WTC11 (cell line): ENCODE measurements around the gene ZC3H12C. TPM values are rescaled to one million over a fixed set of nuclear protein-coding genes. Genes with fewer than 3 reads are reported as not detected.

Experiments
- ATAC-seq: fragments of 200-7000 bp; cut with Tn5 transposase; 2 replicates; pipeline ENCODE4 v1.10.0; 2021; ENCODE audit warnings: mild to moderate bottlenecking, moderate library complexity
- CTCF ChIA-PET: fragments of 300-600 bp; sonication (Branson Sonifier 250); formaldehyde crosslinking; loops from one replicate; lab custom pipeline; 2021; ENCODE audit warnings: antibody characterized with exemption; lab: Charles Lee
- POLR2A ChIA-PET: fragments of 350-600 bp; sonication (Branson Sonifier 250); formaldehyde crosslinking; loops from one replicate; lab custom pipeline; 2021; ENCODE audit warnings: antibody characterized with exemption; lab: Charles Lee
- DNase-seq: peaks from one replicate; pipeline ENCODE4 v3.0.0; 2021; ENCODE audit warnings: low spot score
- H3K27ac Mint-ChIP-seq: 2 replicates; pipeline ENCODE4 v1.8.0; 2021; ENCODE audit warnings: mixed read lengths
- H3K27me3 Mint-ChIP-seq: 2 replicates; pipeline ENCODE4 v1.8.0; 2021; ENCODE audit warnings: low read depth, mild to moderate bottlenecking, moderate library complexity, mixed read lengths
- H3K36me3 Mint-ChIP-seq: 2 replicates; pipeline ENCODE4 v1.8.0; 2021; ENCODE audit warnings: mixed read lengths
- H3K4me1 Mint-ChIP-seq: 2 replicates; pipeline ENCODE4 v1.8.0; 2022; ENCODE audit warnings: mixed read lengths
- H3K4me3 Mint-ChIP-seq: 2 replicates; pipeline ENCODE4 v1.8.0; 2021; ENCODE audit warnings: mild to moderate bottlenecking, moderate library complexity, mixed read lengths
- H3K9me3 Mint-ChIP-seq: 2 replicates; pipeline ENCODE4 v1.8.0; 2021; ENCODE audit warnings: mixed read lengths
- FOXK1 ChIP-seq: sonication (generic); formaldehyde crosslinking; IDR thresholded peaks from 2 replicates; pipeline ENCODE4 v1.8.0; 2022; ENCODE audit warnings: mild to moderate bottlenecking, moderate library complexity, missing genetic modification reagents
- FOXP1 ChIP-seq: sonication (generic); formaldehyde crosslinking; IDR thresholded peaks from 2 replicates; pipeline ENCODE4 v1.8.0; 2022; ENCODE audit warnings: missing genetic modification reagents, mild to moderate bottlenecking, moderate library complexity, borderline replicate concordance
- MYBL2 ChIP-seq: sonication (generic); formaldehyde crosslinking; IDR thresholded peaks from 2 replicates; pipeline ENCODE4 v1.8.1; 2023; ENCODE audit warnings: mild to moderate bottlenecking, moderate library complexity, missing genetic modification reagents
- NFYB ChIP-seq: sonication (generic); formaldehyde crosslinking; conservative IDR thresholded peaks from 2 replicates; pipeline ENCODE4 v1.8.0; 2022; ENCODE audit warnings: low read depth, missing genetic modification reagents
- NR1H2 ChIP-seq: sonication (generic); formaldehyde crosslinking; IDR thresholded peaks from 2 replicates; pipeline ENCODE4 v1.9.0; 2021; ENCODE audit warnings: mild to moderate bottlenecking, moderate library complexity, missing genetic modification reagents
- SMAD3 ChIP-seq: sonication (generic); formaldehyde crosslinking; IDR thresholded peaks from 2 replicates; pipeline ENCODE4 v1.8.0; 2022; ENCODE audit warnings: missing genetic modification reagents, mild to moderate bottlenecking, borderline replicate concordance
- total RNA-seq: library from RNA; stranded (reverse); gene quantifications from 3 replicates; pipeline ENCODE4 v1.2.3, GENCODE V29; 2021
- TF ChIP-seq, protein P1 (sequence below): sonication (generic); formaldehyde crosslinking; IDR thresholded peaks from 2 replicates; pipeline ENCODE4 v1.8.1; 2023; ENCODE audit warnings: mild to moderate bottlenecking, moderate library complexity, missing genetic modification reagents
- TF ChIP-seq, protein P2 (sequence below): sonication (generic); formaldehyde crosslinking; IDR thresholded peaks from 2 replicates; pipeline ENCODE4 v1.8.0; 2022; ENCODE audit warnings: missing genetic modification reagents
- TF ChIP-seq, protein P3 (sequence below): fragments of 250-450 bp; sonication (Bioruptor Pico); IDR thresholded peaks from 2 replicates; pipeline ENCODE4 v2.1.2; 2022; ENCODE audit warnings: mild to moderate bottlenecking, moderate library complexity
- TF ChIP-seq, protein P4 (sequence below): fragments of 250-450 bp; sonication (Bioruptor Pico); IDR thresholded peaks from 2 replicates; pipeline ENCODE4 v1.9.0; 2021; ENCODE audit warnings: mild to moderate bottlenecking

The ZC3H12C gene
- total RNA-seq, 1 experiment from 2014 or later = 2.4 TPM

DNA sequence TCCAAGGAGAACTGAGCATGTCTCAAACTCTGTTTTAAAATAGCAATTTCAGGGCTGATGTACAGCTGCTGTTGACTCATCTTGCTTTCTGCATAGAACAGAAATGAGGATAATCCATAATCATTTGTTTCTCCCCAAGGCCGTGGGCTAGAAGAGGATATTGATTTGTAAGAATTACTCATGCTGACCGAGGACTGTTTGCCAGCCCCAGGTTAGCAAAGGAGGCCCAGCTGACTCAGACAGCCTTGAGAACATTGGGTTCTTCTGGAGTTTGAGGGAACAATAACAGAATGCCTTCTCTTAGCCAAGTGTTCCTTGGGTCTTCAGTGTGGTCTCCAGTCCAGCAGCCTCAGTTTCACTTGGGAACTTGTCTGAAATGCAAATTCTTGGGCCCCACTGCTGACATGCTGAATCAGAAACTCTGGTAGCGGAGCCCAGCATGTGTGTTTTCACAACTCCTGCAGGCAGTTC lies 92.0 kb downstream of the ZC3H12C start:
- Mint-ChIP-seq H3K4me3 (no peak overlapping the region), H3K4me1 (peaks cover 27% of the 10 kb centered on the region), H3K27me3 (peaks cover 4% of the 10 kb centered on the region; the same call in 1 of the 2 replicates), H3K36me3 (no peaks in the 10 kb centered on the region), H3K27ac (no peak overlapping the region), H3K9me3 (no peaks in the 10 kb centered on the region)
- ATAC-seq (no peak), DNase-seq (no peak)
- TF ChIP-seq, protein P1, sequence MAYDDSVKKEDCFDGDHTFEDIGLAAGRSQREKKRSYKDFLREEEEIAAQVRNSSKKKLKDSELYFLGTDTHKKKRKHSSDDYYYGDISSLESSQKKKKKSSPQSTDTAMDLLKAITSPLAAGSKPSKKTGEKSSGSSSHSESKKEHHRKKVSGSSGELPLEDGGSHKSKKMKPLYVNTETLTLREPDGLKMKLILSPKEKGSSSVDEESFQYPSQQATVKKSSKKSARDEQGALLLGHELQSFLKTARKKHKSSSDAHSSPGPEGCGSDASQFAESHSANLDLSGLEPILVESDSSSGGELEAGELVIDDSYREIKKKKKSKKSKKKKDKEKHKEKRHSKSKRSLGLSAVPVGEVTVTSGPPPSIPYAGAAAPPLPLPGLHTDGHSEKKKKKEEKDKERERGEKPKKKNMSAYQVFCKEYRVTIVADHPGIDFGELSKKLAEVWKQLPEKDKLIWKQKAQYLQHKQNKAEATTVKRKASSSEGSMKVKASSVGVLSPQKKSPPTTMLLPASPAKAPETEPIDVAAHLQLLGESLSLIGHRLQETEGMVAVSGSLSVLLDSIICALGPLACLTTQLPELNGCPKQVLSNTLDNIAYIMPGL (CRISPR knock-in tag) = no peak
- TF ChIP-seq, protein P2, sequence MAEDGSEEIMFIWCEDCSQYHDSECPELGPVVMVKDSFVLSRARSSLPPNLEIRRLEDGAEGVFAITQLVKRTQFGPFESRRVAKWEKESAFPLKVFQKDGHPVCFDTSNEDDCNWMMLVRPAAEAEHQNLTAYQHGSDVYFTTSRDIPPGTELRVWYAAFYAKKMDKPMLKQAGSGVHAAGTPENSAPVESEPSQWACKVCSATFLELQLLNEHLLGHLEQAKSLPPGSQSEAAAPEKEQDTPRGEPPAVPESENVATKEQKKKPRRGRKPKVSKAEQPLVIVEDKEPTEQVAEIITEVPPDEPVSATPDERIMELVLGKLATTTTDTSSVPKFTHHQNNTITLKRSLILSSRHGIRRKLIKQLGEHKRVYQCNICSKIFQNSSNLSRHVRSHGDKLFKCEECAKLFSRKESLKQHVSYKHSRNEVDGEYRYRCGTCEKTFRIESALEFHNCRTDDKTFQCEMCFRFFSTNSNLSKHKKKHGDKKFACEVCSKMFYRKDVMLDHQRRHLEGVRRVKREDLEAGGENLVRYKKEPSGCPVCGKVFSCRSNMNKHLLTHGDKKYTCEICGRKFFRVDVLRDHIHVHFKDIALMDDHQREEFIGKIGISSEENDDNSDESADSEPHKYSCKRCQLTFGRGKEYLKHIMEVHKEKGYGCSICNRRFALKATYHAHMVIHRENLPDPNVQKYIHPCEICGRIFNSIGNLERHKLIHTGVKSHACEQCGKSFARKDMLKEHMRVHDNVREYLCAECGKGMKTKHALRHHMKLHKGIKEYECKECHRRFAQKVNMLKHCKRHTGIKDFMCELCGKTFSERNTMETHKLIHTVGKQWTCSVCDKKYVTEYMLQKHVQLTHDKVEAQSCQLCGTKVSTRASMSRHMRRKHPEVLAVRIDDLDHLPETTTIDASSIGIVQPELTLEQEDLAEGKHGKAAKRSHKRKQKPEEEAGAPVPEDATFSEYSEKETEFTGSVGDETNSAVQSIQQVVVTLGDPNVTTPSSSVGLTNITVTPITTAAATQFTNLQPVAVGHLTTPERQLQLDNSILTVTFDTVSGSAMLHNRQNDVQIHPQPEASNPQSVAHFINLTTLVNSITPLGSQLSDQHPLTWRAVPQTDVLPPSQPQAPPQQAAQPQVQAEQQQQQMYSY (CRISPR knock-in tag) = no peak
- no peak for TF ChIP-seq NFYB (CRISPR knock-in tag)
- TF ChIP-seq, protein P3, sequence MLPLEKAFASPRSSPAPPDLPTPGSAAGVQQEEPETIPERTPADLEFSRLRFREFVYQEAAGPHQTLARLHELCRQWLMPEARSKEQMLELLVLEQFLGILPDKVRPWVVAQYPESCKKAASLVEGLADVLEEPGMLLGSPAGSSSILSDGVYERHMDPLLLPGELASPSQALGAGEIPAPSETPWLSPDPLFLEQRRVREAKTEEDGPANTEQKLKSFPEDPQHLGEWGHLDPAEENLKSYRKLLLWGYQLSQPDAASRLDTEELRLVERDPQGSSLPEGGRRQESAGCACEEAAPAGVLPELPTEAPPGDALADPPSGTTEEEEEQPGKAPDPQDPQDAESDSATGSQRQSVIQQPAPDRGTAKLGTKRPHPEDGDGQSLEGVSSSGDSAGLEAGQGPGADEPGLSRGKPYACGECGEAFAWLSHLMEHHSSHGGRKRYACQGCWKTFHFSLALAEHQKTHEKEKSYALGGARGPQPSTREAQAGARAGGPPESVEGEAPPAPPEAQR = no peak
- ChIA-PET CTCF (interaction anchor here (1.0 to 1.4 kb wide), 2 partner anchors 189 to 250 kb away, joined by 4 read pairs; no protein-coding TSS in a partner anchor), POLR2A (no interaction called here)

DNA sequence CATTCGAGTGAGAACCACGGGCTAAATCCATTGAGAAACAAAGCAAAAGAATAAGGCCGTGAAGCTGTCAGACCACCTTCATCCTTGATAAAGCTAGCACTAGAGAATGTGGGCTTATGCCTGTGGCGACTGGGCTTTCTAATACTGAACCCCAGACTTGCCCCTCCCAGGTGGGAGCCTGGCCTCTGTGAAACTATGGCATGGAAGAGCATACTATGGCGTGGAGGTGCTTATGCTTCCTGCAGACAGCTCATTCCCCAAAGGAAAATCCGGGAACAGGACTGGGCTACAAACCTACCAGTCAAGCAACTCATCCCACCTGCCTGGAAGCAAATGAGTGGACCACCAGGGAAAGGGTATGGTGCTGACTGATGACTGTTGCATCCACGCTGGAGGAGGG lies 92.4 kb downstream of the ZC3H12C start:
- H3K4me1 Mint-ChIP-seq = peaks cover 27% of the 10 kb centered on the region
- no peaks in the 10 kb centered on the region for H3K36me3 Mint-ChIP-seq
- H3K4me3 Mint-ChIP-seq = no peak overlapping the region
- CTCF ChIA-PET = interaction anchor here (1.0 to 1.4 kb wide), 2 partner anchors 188 to 250 kb away, joined by 4 read pairs; no protein-coding TSS in a partner anchor
- TF ChIP-seq FOXP1 (CRISPR knock-in tag) = no peak
- no peak for TF ChIP-seq MYBL2
- no peak for TF ChIP-seq FOXK1 (CRISPR knock-in tag)
- TF ChIP-seq, protein P4, sequence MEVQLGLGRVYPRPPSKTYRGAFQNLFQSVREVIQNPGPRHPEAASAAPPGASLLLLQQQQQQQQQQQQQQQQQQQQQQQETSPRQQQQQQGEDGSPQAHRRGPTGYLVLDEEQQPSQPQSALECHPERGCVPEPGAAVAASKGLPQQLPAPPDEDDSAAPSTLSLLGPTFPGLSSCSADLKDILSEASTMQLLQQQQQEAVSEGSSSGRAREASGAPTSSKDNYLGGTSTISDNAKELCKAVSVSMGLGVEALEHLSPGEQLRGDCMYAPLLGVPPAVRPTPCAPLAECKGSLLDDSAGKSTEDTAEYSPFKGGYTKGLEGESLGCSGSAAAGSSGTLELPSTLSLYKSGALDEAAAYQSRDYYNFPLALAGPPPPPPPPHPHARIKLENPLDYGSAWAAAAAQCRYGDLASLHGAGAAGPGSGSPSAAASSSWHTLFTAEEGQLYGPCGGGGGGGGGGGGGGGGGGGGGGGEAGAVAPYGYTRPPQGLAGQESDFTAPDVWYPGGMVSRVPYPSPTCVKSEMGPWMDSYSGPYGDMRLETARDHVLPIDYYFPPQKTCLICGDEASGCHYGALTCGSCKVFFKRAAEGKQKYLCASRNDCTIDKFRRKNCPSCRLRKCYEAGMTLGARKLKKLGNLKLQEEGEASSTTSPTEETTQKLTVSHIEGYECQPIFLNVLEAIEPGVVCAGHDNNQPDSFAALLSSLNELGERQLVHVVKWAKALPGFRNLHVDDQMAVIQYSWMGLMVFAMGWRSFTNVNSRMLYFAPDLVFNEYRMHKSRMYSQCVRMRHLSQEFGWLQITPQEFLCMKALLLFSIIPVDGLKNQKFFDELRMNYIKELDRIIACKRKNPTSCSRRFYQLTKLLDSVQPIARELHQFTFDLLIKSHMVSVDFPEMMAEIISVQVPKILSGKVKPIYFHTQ = no peak
- TF ChIP-seq, protein P2 (CRISPR knock-in tag) = peak; percentile 86
- TF ChIP-seq NR1H2 (CRISPR knock-in tag) = no peak
- no peak for TF ChIP-seq NFYB (CRISPR knock-in tag)
- TF ChIP-seq SMAD3 (CRISPR knock-in tag) = no peak
- TF ChIP-seq, all 79 proteins: peak for 1
- Mint-ChIP-seq H3K27ac (no peak overlapping the region), H3K9me3 (no peaks in the 10 kb centered on the region), H3K27me3 (peaks cover 4% of the 10 kb centered on the region; the same call in 1 of the 2 replicates)
- DNase-seq (no peak), ATAC-seq (peak; percentile 50)
- POLR2A ChIA-PET = no interaction called here
